ENCODE results near the gene MRPS7.

DNA sequence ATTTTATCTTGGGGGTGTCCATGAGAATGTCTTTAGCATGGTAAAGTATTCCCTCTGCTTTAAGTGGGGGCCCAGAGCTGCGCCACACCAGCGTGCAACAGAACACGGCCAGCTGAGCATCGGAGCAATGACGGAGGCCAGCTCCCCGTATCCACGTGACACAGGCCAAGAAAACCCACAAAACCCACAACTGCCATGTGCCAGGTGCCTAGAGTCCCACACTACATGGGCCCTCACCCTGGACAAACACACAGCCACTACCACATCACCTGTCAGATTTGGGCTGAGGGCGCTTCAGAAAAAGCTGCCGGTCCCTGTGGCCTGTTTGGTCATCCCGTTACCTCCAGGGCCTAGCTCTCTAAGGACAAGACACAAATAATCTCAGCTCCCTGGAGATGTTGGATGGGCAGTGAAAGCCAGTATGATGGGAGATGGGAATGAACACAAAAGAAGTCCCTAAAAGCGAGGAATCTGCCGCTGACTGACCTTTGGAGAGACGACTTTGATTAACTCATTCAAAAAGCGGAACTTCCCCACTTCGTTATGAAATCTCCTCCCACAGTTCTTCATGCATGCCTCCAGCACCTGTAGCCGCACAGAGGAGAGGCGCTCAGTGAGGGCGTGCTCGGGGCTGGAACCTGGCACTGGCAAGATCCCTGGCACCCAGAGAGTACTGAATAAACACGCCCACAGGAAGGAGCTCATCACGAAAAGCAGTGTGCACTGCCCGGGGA, 17.4 kb upstream of the MRPS7 start:
- no peak for TF ChIP-seq CTCF (IDR thresholded peaks at IDR 0.05; ENCODE audit: low read length)
- TF ChIP-seq EZH2 (IDR thresholded peaks at IDR 0.05; ENCODE audit: borderline replicate concordance, low read length): no peak

Measured in OCI-LY1 (cell line).